WTC11 (cell line): ENCODE results near the gene CEP72. TPM values are rescaled to one million over a fixed set of nuclear protein-coding genes. Genes with fewer than 3 reads are reported as not detected.

Experiments
- ATAC-seq: fragments of 200-7000 bp; cut with Tn5 transposase; 2 replicates; pipeline ENCODE4 v1.10.0; 2021; ENCODE audit warnings: mild to moderate bottlenecking, moderate library complexity
- CTCF ChIA-PET: fragments of 300-600 bp; sonication (Branson Sonifier 250); formaldehyde crosslinking; loops from one replicate; lab custom pipeline; 2021; ENCODE audit warnings: antibody characterized with exemption; lab: Charles Lee
- POLR2A ChIA-PET: fragments of 350-600 bp; sonication (Branson Sonifier 250); formaldehyde crosslinking; loops from one replicate; lab custom pipeline; 2021; ENCODE audit warnings: antibody characterized with exemption; lab: Charles Lee
- DNase-seq: peaks from one replicate; pipeline ENCODE4 v3.0.0; 2021; ENCODE audit warnings: low spot score
- H3K27ac Mint-ChIP-seq: 2 replicates; pipeline ENCODE4 v1.8.0; 2021; ENCODE audit warnings: mixed read lengths
- H3K27me3 Mint-ChIP-seq: 2 replicates; pipeline ENCODE4 v1.8.0; 2021; ENCODE audit warnings: low read depth, mild to moderate bottlenecking, moderate library complexity, mixed read lengths
- H3K36me3 Mint-ChIP-seq: 2 replicates; pipeline ENCODE4 v1.8.0; 2021; ENCODE audit warnings: mixed read lengths
- H3K4me1 Mint-ChIP-seq: 2 replicates; pipeline ENCODE4 v1.8.0; 2022; ENCODE audit warnings: mixed read lengths
- H3K4me3 Mint-ChIP-seq: 2 replicates; pipeline ENCODE4 v1.8.0; 2021; ENCODE audit warnings: mild to moderate bottlenecking, moderate library complexity, mixed read lengths
- H3K9me3 Mint-ChIP-seq: 2 replicates; pipeline ENCODE4 v1.8.0; 2021; ENCODE audit warnings: mixed read lengths
- CBFB ChIP-seq: sonication (generic); formaldehyde crosslinking; IDR thresholded peaks from 2 replicates; pipeline ENCODE4 v1.8.1; 2022; ENCODE audit warnings: mild to moderate bottlenecking, low read depth, missing genetic modification reagents
- ETV6 ChIP-seq: sonication (generic); formaldehyde crosslinking; IDR thresholded peaks from 2 replicates; pipeline ENCODE4 v1.8.1; 2022; ENCODE audit warnings: mild to moderate bottlenecking, missing genetic modification reagents
- FOXJ3 ChIP-seq: sonication (generic); formaldehyde crosslinking; IDR thresholded peaks from 2 replicates; pipeline ENCODE4 v1.9.0; 2021; ENCODE audit warnings: missing genetic modification reagents, mild to moderate bottlenecking, borderline replicate concordance
- FOXK1 ChIP-seq: sonication (generic); formaldehyde crosslinking; IDR thresholded peaks from 2 replicates; pipeline ENCODE4 v1.8.0; 2022; ENCODE audit warnings: mild to moderate bottlenecking, moderate library complexity, missing genetic modification reagents
- GTF2I ChIP-seq: fragments of 250-450 bp; sonication (Bioruptor Pico); conservative IDR thresholded peaks from 2 replicates; pipeline ENCODE4 v1.4.0; 2021; ENCODE audit warnings: mild to moderate bottlenecking
- OVOL2 ChIP-seq: fragments of 250-450 bp; sonication (Bioruptor Pico); IDR thresholded peaks from 2 replicates; pipeline ENCODE4 v1.9.0; 2021; ENCODE audit warnings: mild to moderate bottlenecking, borderline replicate concordance
- SMAD4 ChIP-seq: sonication (generic); formaldehyde crosslinking; IDR thresholded peaks from 2 replicates; pipeline ENCODE4 v1.8.0; 2022; ENCODE audit warnings: mild to moderate bottlenecking, missing genetic modification reagents
- SOX15 ChIP-seq: fragments of 250-450 bp; sonication (Bioruptor Pico); IDR thresholded peaks from 2 replicates; pipeline ENCODE4 v1.9.0; 2021; ENCODE audit warnings: mild to moderate bottlenecking
- TEAD1 ChIP-seq: sonication (generic); formaldehyde crosslinking; IDR thresholded peaks from 2 replicates; pipeline ENCODE4 v1.8.0; 2022; ENCODE audit warnings: mild to moderate bottlenecking, missing genetic modification reagents
- TEAD4 ChIP-seq: sonication (generic); formaldehyde crosslinking; IDR thresholded peaks from 2 replicates; pipeline ENCODE4 v1.8.0; 2022; ENCODE audit warnings: mild to moderate bottlenecking, missing genetic modification reagents
- ZNF219 ChIP-seq: sonication (generic); formaldehyde crosslinking; IDR thresholded peaks from 2 replicates; pipeline ENCODE4 v1.8.0; 2023; ENCODE audit warnings: missing genetic modification reagents, mild to moderate bottlenecking, borderline replicate concordance
- ZNF416 ChIP-seq: fragments of 250-450 bp; sonication (Bioruptor Pico); IDR thresholded peaks from 2 replicates; pipeline ENCODE4 v1.9.0; 2021; ENCODE audit warnings: mild to moderate bottlenecking, inconsistent platforms
- ZNF671 ChIP-seq: fragments of 250-450 bp; sonication (Bioruptor Pico); IDR thresholded peaks from 2 replicates; pipeline ENCODE4 v1.8.0; 2021; ENCODE audit warnings: mild to moderate bottlenecking
- total RNA-seq: library from RNA; stranded (reverse); gene quantifications from 3 replicates; pipeline ENCODE4 v1.2.3, GENCODE V29; 2021
- TF ChIP-seq, protein P1 (sequence below): sonication (generic); formaldehyde crosslinking; IDR thresholded peaks from 2 replicates; pipeline ENCODE4 v1.8.1; 2023; ENCODE audit warnings: mild to moderate bottlenecking, missing genetic modification reagents, borderline replicate concordance
- TF ChIP-seq, protein P2 (sequence below): fragments of 250-450 bp; sonication (Bioruptor Pico); IDR thresholded peaks from 2 replicates; pipeline ENCODE4 v1.9.0; 2021; ENCODE audit warnings: moderate library complexity, mild to moderate bottlenecking, inconsistent platforms, borderline replicate concordance
- TF ChIP-seq, protein P3 (sequence below): sonication (generic); formaldehyde crosslinking; IDR thresholded peaks from 2 replicates; pipeline ENCODE4 v1.8.1; 2023; ENCODE audit warnings: mild to moderate bottlenecking, missing genetic modification reagents, moderate library complexity
- TF ChIP-seq, protein P4 (sequence below): sonication (generic); formaldehyde crosslinking; IDR thresholded peaks from 2 replicates; pipeline ENCODE4 v1.8.0; 2022; ENCODE audit warnings: mild to moderate bottlenecking, missing genetic modification reagents

CEP72 gene
- total RNA-seq, 1 experiment from 2014 or later = 26.6 TPM

DNA sequence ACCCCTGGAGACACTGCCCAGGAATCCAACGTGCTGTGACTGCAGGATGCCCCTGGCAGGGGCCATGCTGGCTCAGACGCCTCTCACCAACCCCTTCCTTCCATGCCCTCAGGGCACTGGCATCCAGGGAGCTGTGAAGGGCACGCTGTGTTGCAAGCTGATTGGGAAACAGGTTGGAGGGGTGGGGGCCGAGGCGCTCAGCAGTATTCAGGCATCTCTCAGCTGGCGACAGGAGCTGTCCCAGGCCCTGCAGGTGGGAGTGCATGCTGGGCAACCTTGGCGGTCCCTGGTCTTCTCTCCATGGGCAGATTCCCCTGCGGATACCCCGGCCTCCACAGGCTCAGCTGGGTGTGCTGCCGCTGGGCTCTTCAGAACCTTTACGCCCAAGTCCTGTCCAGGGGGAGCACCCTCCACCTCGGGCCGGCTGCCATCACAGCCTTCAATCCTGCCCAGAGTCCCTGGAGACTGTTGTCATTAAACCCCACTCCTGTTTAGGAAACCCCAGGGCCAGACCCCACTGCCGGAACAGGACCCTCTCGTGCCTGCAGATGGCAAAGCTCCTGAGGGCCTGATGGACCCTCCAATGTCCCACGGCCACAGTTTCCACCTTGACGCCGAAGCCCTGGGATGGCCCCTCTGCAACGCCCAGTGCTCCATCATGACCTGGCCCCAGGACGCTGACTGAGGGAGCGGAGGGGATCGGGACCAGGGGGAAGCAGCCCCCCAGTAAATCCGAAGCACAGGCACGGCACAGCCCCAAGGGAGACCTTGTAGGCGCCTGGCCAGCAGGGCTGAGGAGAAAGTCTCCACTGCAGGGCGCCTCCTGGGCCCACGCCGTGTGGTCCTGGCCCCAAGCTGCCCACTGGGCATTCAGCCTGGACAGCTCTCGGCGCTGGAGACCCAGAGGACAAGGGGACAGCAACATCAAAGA is 71.7 kb downstream of the CEP72 start:
- ATAC-seq (no peak), DNase-seq (no peak)
- Mint-ChIP-seq H3K27me3 (no peaks in the 10 kb centered on the region; the same call in none of the 2 replicates), H3K9me3 (no peaks in the 10 kb centered on the region), H3K4me3 (no peak overlapping the region), H3K4me1 (no peaks in the 10 kb centered on the region), H3K27ac (no peak overlapping the region), H3K36me3 (no peaks in the 10 kb centered on the region)
- CTCF ChIA-PET = interaction anchor here (0.6 kb wide), 1 partner anchor 45 kb away, joined by 4 read pairs; no protein-coding TSS in a partner anchor
- TF ChIP-seq GTF2I (CRISPR knock-in tag) (no peak), TEAD1 (no peak), ZNF416 (CRISPR knock-in tag) (no peak), TEAD4 (no peak), ZNF219 (CRISPR knock-in tag) (no peak)
- TF ChIP-seq, protein P1, sequence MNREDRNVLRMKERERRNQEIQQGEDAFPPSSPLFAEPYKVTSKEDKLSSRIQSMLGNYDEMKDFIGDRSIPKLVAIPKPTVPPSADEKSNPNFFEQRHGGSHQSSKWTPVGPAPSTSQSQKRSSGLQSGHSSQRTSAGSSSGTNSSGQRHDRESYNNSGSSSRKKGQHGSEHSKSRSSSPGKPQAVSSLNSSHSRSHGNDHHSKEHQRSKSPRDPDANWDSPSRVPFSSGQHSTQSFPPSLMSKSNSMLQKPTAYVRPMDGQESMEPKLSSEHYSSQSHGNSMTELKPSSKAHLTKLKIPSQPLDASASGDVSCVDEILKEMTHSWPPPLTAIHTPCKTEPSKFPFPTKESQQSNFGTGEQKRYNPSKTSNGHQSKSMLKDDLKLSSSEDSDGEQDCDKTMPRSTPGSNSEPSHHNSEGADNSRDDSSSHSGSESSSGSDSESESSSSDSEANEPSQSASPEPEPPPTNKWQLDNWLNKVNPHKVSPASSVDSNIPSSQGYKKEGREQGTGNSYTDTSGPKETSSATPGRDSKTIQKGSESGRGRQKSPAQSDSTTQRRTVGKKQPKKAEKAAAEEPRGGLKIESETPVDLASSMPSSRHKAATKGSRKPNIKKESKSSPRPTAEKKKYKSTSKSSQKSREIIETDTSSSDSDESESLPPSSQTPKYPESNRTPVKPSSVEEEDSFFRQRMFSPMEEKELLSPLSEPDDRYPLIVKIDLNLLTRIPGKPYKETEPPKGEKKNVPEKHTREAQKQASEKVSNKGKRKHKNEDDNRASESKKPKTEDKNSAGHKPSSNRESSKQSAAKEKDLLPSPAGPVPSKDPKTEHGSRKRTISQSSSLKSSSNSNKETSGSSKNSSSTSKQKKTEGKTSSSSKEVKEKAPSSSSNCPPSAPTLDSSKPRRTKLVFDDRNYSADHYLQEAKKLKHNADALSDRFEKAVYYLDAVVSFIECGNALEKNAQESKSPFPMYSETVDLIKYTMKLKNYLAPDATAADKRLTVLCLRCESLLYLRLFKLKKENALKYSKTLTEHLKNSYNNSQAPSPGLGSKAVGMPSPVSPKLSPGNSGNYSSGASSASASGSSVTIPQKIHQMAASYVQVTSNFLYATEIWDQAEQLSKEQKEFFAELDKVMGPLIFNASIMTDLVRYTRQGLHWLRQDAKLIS = no peak
- TF ChIP-seq, protein P2, sequence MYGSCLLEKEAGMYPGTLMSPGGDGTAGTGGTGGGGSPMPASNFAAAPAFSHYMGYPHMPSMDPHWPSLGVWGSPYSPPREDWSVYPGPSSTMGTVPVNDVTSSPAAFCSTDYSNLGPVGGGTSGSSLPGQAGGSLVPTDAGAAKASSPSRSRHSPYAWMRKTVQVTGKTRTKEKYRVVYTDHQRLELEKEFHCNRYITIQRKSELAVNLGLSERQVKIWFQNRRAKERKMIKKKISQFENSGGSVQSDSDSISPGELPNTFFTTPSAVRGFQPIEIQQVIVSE (CRISPR knock-in tag) = no peak
- POLR2A ChIA-PET = no interaction called here

DNA sequence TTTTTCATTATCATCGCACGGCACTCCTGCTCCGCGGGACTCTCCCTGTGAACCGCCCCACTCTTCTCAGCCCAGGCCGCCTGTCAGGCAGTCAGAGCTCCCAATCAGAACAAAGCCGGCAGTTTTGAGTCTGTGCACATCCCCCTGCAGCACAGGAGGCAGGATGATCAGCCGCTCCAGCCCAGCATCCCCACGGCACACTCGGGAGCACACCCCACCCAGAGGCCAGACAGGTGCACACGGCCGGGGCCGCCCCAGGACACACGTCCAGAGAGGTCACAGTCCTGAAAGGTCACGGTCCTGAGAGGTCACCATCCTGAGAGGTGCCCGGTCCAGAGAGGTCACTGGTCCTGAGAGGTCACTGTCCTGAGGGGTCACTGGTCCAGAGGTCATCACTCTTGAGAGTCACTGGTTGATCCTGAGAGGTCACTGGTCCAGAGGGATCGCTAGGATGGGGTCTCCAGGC is 72.6 kb downstream of the CEP72 start:
- H3K27me3 Mint-ChIP-seq = no peaks in the 10 kb centered on the region; the same call in none of the 2 replicates
- no peak for ATAC-seq
- H3K4me1 Mint-ChIP-seq = no peaks in the 10 kb centered on the region
- no peaks in the 10 kb centered on the region for H3K36me3 Mint-ChIP-seq
- ChIA-PET CTCF (no interaction called here), POLR2A (no interaction called here)
- no peak overlapping the region for H3K27ac Mint-ChIP-seq
- H3K9me3 Mint-ChIP-seq = no peaks in the 10 kb centered on the region
- TF ChIP-seq OVOL2 = no peak
- no peak for TF ChIP-seq CBFB (CRISPR knock-in tag)
- no peak for TF ChIP-seq FOXK1 (CRISPR knock-in tag)
- no peak for TF ChIP-seq FOXJ3 (CRISPR knock-in tag)
- no peak for TF ChIP-seq ZNF671
- no peak for TF ChIP-seq ZNF219 (CRISPR knock-in tag)
- TF ChIP-seq, protein P3, sequence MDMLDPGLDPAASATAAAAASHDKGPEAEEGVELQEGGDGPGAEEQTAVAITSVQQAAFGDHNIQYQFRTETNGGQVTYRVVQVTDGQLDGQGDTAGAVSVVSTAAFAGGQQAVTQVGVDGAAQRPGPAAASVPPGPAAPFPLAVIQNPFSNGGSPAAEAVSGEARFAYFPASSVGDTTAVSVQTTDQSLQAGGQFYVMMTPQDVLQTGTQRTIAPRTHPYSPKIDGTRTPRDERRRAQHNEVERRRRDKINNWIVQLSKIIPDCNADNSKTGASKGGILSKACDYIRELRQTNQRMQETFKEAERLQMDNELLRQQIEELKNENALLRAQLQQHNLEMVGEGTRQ = no peak
- no peak for TF ChIP-seq SMAD4
- no peak for TF ChIP-seq ETV6 (CRISPR knock-in tag)
- TF ChIP-seq, protein P4, sequence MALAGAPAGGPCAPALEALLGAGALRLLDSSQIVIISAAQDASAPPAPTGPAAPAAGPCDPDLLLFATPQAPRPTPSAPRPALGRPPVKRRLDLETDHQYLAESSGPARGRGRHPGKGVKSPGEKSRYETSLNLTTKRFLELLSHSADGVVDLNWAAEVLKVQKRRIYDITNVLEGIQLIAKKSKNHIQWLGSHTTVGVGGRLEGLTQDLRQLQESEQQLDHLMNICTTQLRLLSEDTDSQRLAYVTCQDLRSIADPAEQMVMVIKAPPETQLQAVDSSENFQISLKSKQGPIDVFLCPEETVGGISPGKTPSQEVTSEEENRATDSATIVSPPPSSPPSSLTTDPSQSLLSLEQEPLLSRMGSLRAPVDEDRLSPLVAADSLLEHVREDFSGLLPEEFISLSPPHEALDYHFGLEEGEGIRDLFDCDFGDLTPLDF (CRISPR knock-in tag) = no peak
- TF ChIP-seq SOX15 (CRISPR knock-in tag) = no peak
- TF ChIP-seq, all 79 proteins: peak for 0
- H3K4me3 Mint-ChIP-seq = no peak overlapping the region
- no peak for DNase-seq
